ENCODE measurements around the gene TPD52L1.

DNA sequence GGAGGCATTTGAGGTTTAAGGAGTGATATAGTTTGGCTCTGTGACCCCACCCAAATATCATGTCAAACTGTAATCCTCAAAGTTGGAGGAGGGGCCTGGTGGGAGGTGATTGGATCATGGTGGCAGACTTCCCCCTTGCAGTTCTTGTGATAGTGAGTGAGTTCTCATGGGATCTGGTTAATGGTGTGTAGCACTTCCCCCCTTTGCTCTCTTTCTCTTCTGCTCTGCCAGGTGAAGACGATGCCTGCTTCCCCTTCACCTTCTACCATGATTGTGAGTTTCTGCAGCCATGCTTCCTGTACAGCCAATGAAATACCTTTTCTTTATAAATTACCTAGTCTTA is 149.9 kb downstream of the TPD52L1 start:
- TF ChIP-seq, protein P1, sequence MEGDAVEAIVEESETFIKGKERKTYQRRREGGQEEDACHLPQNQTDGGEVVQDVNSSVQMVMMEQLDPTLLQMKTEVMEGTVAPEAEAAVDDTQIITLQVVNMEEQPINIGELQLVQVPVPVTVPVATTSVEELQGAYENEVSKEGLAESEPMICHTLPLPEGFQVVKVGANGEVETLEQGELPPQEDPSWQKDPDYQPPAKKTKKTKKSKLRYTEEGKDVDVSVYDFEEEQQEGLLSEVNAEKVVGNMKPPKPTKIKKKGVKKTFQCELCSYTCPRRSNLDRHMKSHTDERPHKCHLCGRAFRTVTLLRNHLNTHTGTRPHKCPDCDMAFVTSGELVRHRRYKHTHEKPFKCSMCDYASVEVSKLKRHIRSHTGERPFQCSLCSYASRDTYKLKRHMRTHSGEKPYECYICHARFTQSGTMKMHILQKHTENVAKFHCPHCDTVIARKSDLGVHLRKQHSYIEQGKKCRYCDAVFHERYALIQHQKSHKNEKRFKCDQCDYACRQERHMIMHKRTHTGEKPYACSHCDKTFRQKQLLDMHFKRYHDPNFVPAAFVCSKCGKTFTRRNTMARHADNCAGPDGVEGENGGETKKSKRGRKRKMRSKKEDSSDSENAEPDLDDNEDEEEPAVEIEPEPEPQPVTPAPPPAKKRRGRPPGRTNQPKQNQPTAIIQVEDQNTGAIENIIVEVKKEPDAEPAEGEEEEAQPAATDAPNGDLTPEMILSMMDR (IDR thresholded peaks at IDR 0.05; ENCODE audit: low read depth, low read length, poor library complexity, severe bottlenecking), result no peak
- TF ChIP-seq EZH2phosphoT487 (IDR thresholded peaks at IDR 0.05; ENCODE audit: borderline replicate concordance, low read length), result no peak
